Fibroblast of pulmonary artery (primary cell): Measurements from ENCODE around the gene DEFB108B.
"Not testable (repeated sequence)": the region's sequence is repeated elsewhere in the genome, so short reads cannot be mapped to it uniquely, and the experiment has no call there.

Experiments
- DNase-seq: peaks from one replicate; pipeline ENCODE4 v3.0.0-alpha.2; 2010; ENCODE audit warnings: low read depth
- H3K4me3 ChIP-seq: replicated peaks from 2 replicates; pipeline ENCODE4 v1.5.1; 2011; ENCODE audit warnings: low read depth, mild to moderate bottlenecking, control low read depth, low read length, moderate library complexity
- TF ChIP-seq, protein P1 (sequence below): IDR thresholded peaks from 2 replicates; pipeline ENCODE4 v1.5.1; 2011; ENCODE audit warnings: mild to moderate bottlenecking, control low read depth, low read length, inconsistent platforms; ENCODE audit errors: missing control alignments

The DEFB108B gene

DNA sequence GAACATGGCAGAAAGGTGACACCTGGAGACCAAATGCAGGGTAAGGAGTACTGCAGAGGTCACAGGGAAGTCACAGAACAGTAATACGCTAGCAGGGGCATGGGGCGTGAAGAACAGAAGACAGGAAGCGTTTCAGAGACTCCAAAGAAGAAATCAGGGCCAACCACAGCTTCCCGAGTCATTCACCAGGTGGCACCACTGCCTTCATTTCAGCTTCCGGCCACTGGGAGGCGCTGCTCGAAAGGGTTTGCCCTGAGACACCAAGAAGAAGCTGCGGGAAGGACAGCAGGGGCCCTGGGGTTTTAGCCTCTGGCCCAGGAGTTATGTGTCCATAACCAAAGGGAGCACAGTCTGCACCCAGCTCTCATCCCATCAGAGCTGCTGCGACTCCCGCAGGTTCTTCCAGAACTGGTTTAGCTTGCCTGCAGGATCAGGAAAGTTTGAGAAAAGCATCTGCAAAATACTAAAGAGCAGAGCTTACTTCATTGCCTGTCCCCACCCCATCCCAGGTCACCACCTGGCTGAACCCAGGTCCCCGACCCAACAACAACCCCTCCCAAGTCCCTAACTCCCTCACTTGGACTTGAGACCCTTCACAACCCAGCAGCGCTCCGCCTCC lies 32.6 kb upstream of the DEFB108B start:
- H3K4me3 ChIP-seq = not testable (repeated sequence)
- peak; percentile 72 for DNase-seq
- TF ChIP-seq, protein P1, sequence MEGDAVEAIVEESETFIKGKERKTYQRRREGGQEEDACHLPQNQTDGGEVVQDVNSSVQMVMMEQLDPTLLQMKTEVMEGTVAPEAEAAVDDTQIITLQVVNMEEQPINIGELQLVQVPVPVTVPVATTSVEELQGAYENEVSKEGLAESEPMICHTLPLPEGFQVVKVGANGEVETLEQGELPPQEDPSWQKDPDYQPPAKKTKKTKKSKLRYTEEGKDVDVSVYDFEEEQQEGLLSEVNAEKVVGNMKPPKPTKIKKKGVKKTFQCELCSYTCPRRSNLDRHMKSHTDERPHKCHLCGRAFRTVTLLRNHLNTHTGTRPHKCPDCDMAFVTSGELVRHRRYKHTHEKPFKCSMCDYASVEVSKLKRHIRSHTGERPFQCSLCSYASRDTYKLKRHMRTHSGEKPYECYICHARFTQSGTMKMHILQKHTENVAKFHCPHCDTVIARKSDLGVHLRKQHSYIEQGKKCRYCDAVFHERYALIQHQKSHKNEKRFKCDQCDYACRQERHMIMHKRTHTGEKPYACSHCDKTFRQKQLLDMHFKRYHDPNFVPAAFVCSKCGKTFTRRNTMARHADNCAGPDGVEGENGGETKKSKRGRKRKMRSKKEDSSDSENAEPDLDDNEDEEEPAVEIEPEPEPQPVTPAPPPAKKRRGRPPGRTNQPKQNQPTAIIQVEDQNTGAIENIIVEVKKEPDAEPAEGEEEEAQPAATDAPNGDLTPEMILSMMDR = peak; percentile 69

DNA sequence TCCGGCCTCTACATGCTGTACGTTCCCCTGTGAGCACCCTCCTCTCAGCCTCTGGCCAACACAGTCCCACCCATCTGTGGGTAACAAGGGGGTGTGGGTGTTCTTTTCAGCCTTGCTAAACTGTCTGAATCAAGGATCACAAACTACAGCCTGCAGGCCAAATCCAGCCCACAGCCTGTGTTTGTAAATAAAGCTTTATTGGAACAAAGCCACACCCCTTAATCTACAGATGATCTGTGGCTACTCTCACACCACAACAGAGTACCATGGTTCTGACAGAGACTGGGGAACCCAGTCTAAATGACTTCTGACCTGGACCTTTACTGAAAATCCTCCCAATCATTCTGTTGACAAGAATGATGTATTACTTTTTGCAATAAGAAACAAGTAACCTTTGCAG lies 32.0 kb upstream of the DEFB108B start:
- not testable (repeated sequence) for H3K4me3 ChIP-seq, DNase-seq

GRCh38 chr11:71802874-71803273 lies 30.1 kb upstream of the DEFB108B start:
- not testable (repeated sequence) for H3K4me3 ChIP-seq, DNase-seq

DNA sequence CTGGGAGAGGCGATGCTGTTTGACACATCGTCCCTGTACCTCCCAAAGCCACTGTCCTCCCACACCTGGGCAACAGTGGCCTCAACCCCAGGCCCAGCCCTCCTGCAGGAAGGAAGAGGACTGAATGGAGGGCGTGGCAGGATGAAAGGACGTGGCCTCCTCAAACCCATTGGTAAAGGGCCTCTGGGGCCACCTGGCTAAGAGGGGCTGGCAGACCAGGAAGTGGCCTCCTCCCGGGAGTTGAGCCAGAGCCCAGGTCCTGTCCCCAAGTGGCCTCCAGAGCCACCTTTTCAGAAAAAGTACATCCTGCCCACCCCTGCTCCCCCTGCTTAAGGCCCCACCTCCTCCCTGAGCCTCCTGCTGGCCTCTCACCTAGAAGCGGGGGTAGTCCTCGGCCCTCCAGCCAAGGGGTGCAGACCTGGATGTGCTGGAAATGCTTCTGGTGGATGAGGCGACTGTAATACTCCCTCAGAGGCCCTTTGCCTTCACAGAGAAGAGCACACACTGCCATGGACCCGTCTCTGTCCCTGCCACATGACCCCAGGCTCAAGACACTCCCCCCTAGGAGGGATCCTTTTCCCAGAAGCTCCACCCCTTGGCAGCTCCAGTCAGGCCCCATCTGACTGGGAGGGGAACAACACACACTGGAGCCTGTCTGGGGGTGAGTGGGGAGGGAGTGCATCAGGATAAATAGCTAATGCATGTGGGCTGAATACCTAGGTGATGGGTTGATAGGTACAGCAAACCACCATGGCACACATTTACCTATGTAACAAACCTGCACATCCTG lies 28.6 kb upstream of the DEFB108B start:
- DNase-seq, H3K4me3 ChIP-seq: not testable (repeated sequence)

- not testable (repeated sequence) for H3K4me3 ChIP-seq, DNase-seq
Measured at GRCh38 chr11:71812529-71812928, 20.5 kb upstream of the DEFB108B start.

DNA sequence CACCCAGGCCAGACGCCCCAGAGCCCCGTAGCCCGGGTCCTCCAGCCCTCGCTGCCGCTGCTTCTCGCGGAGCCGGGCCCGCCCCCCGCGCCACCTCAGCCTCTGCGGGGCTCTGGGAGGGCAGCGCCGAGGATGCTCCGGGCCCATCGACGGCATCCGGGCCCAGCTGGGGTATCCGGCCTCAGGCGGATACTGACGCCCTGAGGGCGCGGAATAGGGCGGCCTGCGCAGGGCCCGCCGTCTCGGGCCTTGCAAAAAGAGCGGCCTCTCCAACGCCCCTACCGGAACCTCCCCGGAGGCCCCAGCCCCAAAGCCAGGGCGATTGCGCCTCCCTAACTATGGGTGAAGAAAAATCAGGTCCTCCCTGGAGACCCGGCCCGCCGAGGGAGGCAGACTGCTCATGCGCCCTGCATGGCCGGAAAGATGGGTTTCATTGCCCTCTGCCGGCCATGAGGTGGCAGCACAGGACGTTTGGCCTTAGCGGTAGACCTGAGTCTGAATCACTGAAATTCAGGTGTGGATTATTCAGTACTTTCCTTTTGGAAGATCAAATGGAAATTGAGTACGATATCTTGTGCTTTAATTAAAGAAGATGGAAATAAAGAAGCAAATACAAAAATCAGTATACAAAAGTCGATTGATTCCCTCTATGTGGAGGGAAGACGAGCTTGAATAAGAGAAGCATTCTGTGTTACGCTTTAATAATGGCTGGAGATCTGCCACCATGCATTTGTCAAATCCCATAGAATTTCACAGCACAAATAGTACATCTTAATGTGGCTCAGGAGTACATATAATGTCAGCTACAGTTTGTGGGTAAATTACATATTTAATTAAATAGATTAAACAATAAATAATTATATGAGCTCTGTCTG lies 19.3 kb upstream of the DEFB108B start:
- peak; percentile 71 for DNase-seq
- TF ChIP-seq, protein P1 = peak; percentile 64
- H3K4me3 ChIP-seq = peak overlapping the region; percentile 47

GRCh38 chr11:71821539-71821938 lies 11.5 kb upstream of the DEFB108B start:
- not testable (repeated sequence) for DNase-seq, H3K4me3 ChIP-seq

DNA sequence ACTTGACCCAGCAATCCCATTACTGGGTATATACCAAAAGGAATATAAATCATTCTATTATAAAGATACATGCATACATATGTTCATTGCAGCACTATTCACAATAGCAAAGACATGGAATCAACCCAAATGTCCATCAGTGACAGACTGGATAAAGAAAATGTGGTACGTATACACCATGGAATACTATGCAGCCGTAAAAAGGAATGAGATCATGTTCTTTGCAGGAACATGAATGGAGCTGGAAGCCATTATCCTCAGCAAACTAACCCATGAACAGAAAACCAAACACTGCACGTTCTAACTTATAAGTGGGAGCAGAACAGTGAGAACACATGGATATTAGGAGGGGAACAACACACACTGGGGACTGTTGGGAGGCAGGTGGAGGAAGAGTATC lies 3.8 kb upstream of the DEFB108B start:
- DNase-seq, H3K4me3 ChIP-seq: not testable (repeated sequence)

- H3K4me3 ChIP-seq, DNase-seq: not testable (repeated sequence)
Measured at GRCh38 chr11:71829686-71830085, 3.3 kb upstream of the DEFB108B start.

GRCh38 chr11:71842720-71843119 lies 9.7 kb downstream of the DEFB108B start:
- H3K4me3 ChIP-seq, DNase-seq: not testable (repeated sequence)

GRCh38 chr11:71843355-71843754 lies 10.4 kb downstream of the DEFB108B start:
- not testable (repeated sequence) for DNase-seq, H3K4me3 ChIP-seq
